KMS-11 (cell line): ENCODE measurements around the gene GFAP.

Source experiments
- H2AFZ ChIP-seq: fragments of 200-600 bp; sonication (generic); 2 replicates; pipeline ENCODE4 v1.6.1; 2016; ENCODE audit warnings: antibody characterized with exemption, mixed run types, low read depth
- H3K27ac ChIP-seq: fragments of 200-600 bp; sonication (generic); 2 replicates; pipeline ENCODE4 v1.6.1; 2016; ENCODE audit warnings: mild to moderate bottlenecking, mixed run types
- H3K27me3 ChIP-seq: fragments of 200-600 bp; sonication (generic); 2 replicates; pipeline ENCODE4 v1.6.1; 2017; ENCODE audit warnings: mild to moderate bottlenecking, low read depth, mixed run types, moderate library complexity; ENCODE audit not compliant: insufficient read depth
- H3K36me3 ChIP-seq: fragments of 200-600 bp; sonication (generic); 2 replicates; pipeline ENCODE4 v1.6.1; 2017; ENCODE audit warnings: mild to moderate bottlenecking, mixed run types; ENCODE audit not compliant: insufficient read depth
- H3K4me1 ChIP-seq: fragments of 200-600 bp; sonication (generic); 2 replicates; pipeline ENCODE4 v1.6.1; 2016; ENCODE audit warnings: mild to moderate bottlenecking, low read depth, mixed run types; ENCODE audit not compliant: poor library complexity, severe bottlenecking
- H3K4me2 ChIP-seq: fragments of 200-600 bp; sonication (generic); 2 replicates; pipeline ENCODE4 v1.7.0; 2016; ENCODE audit warnings: mild to moderate bottlenecking, mixed run types
- H3K4me3 ChIP-seq: fragments of 200-600 bp; sonication (generic); IDR thresholded peaks from 2 replicates; pipeline ENCODE4 v1.6.1; 2017; ENCODE audit warnings: low read depth, low read length, mixed read lengths; ENCODE audit not compliant: insufficient read depth
- H3K79me2 ChIP-seq: fragments of 200-600 bp; sonication (generic); 2 replicates; pipeline ENCODE4 v1.6.1; 2016; ENCODE audit warnings: low read depth, mixed run types; ENCODE audit not compliant: insufficient read depth
- H3K9ac ChIP-seq: fragments of 200-600 bp; sonication (generic); 2 replicates; pipeline ENCODE4 v1.6.1; 2016; ENCODE audit warnings: mild to moderate bottlenecking, mixed run types
- H4K20me1 ChIP-seq: fragments of 200-600 bp; sonication (generic); 2 replicates; pipeline ENCODE4 v1.6.1; 2016; ENCODE audit warnings: mild to moderate bottlenecking, mixed run types; ENCODE audit not compliant: insufficient read depth
- CTCF ChIP-seq: fragments of 200-600 bp; sonication (generic); conservative IDR thresholded peaks from 2 replicates; pipeline ENCODE4 v1.6.1; 2017; ENCODE audit warnings: low read depth, mild to moderate bottlenecking, antibody characterized with exemption, low read length, moderate library complexity, mixed read lengths

GFAP gene

GRCh38 chr17:44926821-44927525, 11.7 kb upstream of the GFAP start:
- Histone ChIP-seq H3K36me3 (peaks cover 5% of the 10 kb centered on the region; the same call in 1 of the 2 replicates), H4K20me1 (no peaks in the 10 kb centered on the region)

GRCh38 chr17:44925731-44926697, 10.7 kb upstream of the GFAP start:
- H3K27ac ChIP-seq, result no peak overlapping the region
- H4K20me1 ChIP-seq, result no peaks in the 10 kb centered on the region
- no peak overlapping the region for H2AFZ ChIP-seq
- H3K36me3 ChIP-seq, result peaks cover 5% of the 10 kb centered on the region; the same call in 1 of the 2 replicates
- no peaks in the 10 kb centered on the region for H3K79me2 ChIP-seq
- H3K4me1 ChIP-seq, result no peaks in the 10 kb centered on the region
- H3K27me3 ChIP-seq, result peaks cover 7% of the 10 kb centered on the region; the same call in 1 of the 2 replicates
- TF ChIP-seq CTCF, result no peak
- no peak overlapping the region for H3K4me2 ChIP-seq
- H3K9ac ChIP-seq, result no peak overlapping the region
- H3K4me3 ChIP-seq, result no peak overlapping the region

More at GRCh38 chr17:44926821-44927525, 11.7 kb upstream of the GFAP start:
- Histone ChIP-seq H3K79me2 (no peaks in the 10 kb centered on the region), H3K27ac (no peak overlapping the region), H3K27me3 (no peaks in the 10 kb centered on the region), H2AFZ (no peak overlapping the region), H3K9ac (no peak overlapping the region), H3K4me3 (no peak overlapping the region), H3K4me2 (no peak overlapping the region), H3K4me1 (no peaks in the 10 kb centered on the region)
- TF ChIP-seq CTCF, result no peak

GRCh38 chr17:44924107-44924544, 8.8 kb upstream of the GFAP start:
- H3K27ac ChIP-seq, result no peak overlapping the region
- no peak overlapping the region for H3K4me3 ChIP-seq
- no peaks in the 10 kb centered on the region for H4K20me1 ChIP-seq
- peaks cover 13% of the 10 kb centered on the region; the same call in 1 of the 2 replicates for H3K27me3 ChIP-seq
- no peaks in the 10 kb centered on the region; the same call in 1 of the 2 replicates for H3K36me3 ChIP-seq
- H3K4me1 ChIP-seq, result peaks cover 9% of the 10 kb centered on the region
- no peak overlapping the region for H2AFZ ChIP-seq
- H3K4me2 ChIP-seq, result no peak overlapping the region
- TF ChIP-seq CTCF, result no peak
- H3K79me2 ChIP-seq, result no peaks in the 10 kb centered on the region
- H3K9ac ChIP-seq, result no peak overlapping the region

GRCh38 chr17:44922746-44923470, 7.6 kb upstream of the GFAP start:
- Histone ChIP-seq H3K4me3 (no peak overlapping the region), H3K9ac (no peak overlapping the region), H3K4me2 (no peak overlapping the region), H3K36me3 (no peaks in the 10 kb centered on the region), H2AFZ (no peak overlapping the region), H3K27ac (no peak overlapping the region), H3K4me1 (peaks cover 9% of the 10 kb centered on the region), H4K20me1 (no peaks in the 10 kb centered on the region), H3K79me2 (no peaks in the 10 kb centered on the region), H3K27me3 (peaks cover 13% of the 10 kb centered on the region; the same call in 1 of the 2 replicates)
- no peak for TF ChIP-seq CTCF
